Stimulated activated CD4-positive, alpha-beta T cell treated with anti-CD3 and anti-CD28 coated beads, Interleukin-1b, Interleukin-23, amount 100 ng/mL, for 24 hours (primary cell): ENCODE results near the gene POU3F2.
A peak's percentile ranks its signal among the peaks of the same experiment; 100 is the strongest.

Source experiments
- DNase-seq, 4 experiments: peaks; one replicate each; pipeline ENCODE4 v3.0.0-alpha.2; 2020; ENCODE audit warnings: low read depth in 4 of 4, low spot score in 1 of 4

POU3F2 gene

DNA sequence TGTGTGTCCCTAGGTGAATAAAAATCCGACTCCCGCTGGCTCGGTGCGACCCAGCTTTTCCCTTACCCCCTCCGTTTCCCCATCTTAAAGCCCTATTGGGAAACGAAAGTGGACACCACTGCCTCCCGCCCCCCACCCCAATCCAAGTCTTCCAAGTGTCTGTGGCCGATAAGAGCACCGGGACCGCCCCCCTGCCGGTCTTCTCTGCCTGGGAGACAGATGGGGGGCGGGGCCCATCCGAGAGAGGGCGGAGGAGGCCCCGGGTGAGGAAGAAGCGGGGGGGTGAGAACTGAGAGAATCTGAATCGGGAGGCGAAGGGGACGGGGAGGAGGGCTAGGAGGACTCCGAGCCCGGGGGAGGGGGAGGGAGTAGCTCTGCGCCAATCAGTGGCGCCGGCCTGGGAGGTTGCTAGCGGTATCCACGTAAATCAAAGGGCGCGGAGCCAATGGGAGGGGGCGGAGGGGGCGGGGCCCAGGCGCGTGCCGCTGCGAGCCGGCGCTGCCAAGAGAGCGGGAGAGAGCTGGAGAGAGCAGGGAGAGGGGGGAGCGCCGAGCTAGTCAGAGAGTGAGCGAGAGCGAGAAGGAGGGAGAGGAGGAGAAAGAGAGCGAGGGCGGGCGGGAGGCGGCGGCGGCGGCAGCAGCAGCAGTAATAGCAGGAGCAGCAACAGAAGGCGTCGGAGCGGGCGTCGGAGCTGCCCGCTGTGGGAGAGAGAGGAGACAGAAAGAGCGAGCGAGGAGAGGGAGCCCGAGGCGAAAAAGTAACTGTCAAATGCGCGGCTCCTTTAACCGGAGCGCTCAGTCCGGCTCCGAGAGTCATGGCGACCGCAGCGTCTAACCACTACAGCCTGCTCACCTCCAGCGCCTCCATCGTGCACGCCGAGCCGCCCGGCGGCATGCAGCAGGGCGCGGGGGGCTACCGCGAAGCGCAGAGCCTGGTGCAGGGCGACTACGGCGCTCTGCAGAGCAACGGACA, at the start of gene POU3F2:
Gene POU3F2, plus strand, starts transcription at position 515 of the 972 bp plus-strand sequence. Its CDS starts 300 bp downstream, at position 815.
- DNase-seq = peak; percentile 31 to 65 (median 50)

DNA sequence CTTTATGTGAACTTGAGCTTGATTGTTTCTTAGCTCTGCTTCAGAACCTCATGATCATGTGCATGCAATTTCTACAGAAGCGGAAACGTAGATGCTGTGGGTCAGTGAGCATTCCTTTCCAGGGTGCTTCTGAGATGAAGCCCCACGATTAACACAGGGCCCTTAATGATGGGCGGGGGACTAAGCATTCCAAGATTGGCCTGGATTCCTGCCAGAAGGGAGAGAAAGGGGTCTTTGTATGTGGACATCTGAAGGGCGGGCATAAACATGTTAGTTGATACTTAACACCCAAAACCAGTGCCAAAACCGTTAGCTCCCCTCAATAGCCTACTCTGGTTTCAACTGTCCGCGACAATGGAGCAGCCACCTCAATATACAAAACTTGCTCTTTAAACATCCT, 46.9 kb upstream of the POU3F2 start:
- no peak for DNase-seq

DNA sequence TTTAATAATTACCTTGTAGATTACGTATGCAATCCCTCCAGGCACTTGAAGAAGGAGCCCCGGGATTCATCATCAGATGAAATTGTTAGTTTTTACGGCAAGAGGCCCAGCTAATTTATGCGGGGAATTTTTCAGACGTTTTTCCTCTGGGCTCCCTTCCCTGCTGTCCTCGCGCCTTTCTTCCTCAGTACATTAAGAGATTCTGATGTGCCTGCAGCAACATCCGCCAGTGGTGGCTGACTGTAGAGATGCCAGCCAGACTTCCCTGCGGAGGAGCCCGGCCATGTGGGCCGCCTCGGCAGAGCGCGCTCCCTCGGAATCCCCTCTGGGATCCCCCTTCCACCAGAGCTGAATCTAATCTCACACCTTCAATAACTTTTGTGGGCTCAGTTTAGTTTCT, 46.4 kb upstream of the POU3F2 start:
- no peak for DNase-seq

DNA sequence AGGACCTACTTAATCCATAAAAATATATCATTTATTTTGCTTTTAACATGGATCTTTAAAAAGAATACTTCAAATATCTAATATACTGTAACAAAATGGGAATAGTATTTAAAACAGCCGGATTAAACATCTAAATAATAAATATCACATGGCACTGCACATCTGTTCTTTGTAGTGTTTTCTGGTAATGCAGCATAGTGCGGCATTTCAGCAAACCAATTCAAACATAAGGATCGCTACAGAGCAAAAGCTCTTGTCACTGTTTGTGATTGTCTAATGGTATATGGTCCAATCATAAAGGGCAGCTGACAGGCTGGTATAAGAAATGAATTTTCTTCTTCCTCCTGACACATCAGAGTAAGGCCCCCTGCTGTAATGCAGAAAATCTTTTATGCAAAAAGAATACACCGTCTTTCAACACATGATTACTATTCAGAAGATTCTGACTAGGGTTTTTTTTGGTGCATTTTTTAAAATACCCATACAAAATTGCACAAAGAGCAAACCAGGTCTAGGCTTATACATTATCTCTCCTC, 40.0 kb upstream of the POU3F2 start:
- DNase-seq = no peak

DNA sequence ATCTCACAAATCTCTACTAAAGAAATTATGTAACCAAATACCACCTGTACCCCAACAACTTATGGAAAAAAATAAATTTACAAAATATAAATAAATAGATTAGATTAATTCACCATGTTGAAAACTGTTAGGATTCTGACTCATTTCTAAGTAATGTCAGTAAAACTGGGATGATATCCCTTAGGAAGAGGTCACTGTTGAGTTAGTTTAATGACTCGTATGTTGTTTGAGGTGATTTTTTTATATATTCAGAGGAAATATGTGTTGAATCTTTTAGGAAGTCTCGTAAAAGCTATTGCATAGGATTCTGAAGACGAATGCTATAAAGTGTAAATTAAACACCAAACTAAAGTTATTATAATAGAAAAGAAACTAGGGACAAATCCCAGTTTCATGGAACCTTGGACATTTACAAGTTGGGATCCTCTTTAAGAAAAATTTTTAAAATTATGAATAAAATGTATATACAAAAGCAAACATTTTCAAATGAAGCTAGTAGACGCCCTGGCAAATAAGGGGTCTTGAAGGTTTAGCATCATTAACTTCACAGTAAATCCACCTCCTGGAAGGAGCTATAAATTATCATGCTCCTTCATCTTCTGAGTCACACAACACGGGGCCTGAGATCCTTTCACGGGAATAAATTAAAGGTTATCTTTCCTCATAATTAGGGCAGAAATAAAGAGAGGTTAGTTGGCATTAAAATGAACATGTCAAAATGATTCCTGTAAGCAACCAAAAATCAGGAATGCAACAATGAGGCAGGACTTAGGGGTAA, 37.0 kb upstream of the POU3F2 start:
- no peak for DNase-seq

DNA sequence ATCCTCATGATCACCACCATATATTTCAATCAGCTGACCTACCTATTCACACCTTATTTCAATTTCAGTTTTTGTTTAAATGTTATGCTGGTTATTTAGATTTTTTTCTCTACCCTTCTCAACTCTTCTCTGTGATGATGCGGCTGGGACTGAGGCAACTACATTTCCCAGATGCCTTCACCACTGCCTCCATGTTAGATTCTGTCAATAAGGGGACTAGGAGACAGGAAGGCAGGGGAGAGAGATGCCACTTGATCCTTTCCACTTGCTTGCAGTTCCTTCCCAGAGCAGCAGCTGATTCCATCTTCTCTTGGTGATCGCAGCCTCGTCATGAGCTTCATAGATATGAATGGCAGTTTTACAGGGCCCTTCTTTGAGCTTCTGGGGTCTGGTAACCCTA, 33.5 kb upstream of the POU3F2 start:
- DNase-seq = no peak

DNA sequence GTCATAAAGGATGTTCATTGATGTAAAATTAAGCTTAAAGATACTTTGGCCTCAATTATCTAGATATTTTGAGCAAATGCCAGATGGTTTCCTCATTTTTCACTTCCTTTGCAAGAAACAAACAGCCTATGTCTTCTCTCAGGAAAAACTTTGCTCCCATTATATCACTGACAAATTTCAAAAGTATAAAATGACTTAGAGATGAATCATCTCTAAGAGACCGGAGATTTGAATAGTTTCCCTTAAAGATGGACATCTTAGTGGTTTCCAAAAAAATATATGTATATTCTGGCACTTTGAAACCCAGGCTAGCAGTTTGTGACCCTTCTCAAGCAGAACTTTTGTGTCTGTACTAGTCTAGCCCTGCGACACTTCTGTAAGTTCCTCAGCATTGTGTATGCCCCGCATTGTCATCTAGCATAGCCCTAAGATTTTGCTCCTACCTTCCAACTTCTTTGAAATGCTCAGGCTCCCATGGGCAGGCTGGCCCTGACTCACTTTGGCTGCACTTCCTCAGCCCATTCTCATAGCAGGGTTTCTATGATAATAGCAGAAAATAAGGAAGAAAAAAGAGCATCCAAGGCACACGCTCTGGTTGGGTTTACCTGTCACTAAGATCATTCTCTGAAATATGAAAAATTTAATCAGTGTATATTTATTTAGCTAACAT, 25.7 kb upstream of the POU3F2 start:
- no peak for DNase-seq

DNA sequence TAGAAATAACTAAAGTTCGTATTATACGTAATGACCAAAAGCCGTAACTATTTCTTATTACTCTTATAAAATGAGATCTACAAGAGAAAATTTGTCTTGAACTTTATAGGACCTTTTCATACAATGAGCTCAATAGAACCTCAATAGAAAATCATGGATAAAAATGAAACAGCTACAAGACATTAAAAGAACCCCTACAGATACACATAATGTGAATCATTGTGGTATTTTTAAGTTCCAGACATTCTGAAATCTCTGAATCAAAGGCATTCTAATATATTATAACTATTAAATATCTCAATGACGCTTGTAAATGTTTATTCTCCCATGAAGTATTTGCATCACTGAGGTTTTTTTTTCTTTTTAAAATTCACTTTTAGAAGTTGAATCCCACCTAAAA, 22.2 kb upstream of the POU3F2 start:
- DNase-seq = no peak

DNA sequence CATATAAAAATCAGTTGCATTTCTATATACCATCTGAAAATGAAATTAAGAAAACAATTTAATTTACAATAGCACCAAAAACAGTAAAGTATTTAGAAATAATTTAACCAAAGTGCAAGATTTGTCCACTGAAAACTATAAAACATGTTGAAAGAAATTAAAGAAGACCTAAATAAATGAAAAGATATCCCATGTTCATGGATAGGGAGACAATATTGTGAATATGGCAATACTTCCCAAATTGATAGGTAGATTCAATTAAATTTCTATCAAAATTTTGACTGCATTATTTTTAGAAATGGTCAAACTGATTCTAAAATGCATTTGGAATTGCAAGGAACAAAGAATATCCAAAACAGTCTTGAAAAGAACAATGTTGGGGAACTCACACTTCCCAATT, 17.6 kb upstream of the POU3F2 start:
- DNase-seq = no peak

DNA sequence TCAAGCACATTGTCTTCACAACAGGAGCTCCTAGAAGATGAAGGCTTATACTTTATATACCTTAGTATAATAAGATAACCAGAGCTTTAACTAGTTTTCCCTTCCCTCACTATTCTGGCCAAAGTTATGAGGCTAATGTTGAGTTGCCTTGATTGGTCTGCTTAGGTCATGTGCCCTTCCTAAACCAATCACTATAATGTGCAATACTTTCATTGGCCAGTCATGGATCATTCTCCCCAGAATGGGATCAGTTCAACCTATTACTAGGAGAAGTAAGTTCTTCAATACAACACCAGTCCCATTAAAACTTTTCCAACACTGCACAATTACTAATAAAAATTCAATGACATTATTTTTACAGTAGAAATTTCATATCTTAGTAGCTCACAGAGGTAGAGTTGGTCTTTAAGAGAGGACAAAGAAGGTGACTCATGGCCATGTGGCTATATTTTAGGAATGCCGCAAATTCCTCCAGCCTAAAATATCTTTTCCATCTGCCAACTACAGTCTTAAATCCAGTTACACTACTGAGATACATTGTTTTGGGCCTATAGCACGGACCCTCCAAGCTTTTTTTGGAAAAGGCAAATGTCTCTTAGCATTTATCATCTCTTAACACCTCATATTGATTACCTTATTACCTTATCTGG, 12.5 kb upstream of the POU3F2 start:
- no peak for DNase-seq

DNA sequence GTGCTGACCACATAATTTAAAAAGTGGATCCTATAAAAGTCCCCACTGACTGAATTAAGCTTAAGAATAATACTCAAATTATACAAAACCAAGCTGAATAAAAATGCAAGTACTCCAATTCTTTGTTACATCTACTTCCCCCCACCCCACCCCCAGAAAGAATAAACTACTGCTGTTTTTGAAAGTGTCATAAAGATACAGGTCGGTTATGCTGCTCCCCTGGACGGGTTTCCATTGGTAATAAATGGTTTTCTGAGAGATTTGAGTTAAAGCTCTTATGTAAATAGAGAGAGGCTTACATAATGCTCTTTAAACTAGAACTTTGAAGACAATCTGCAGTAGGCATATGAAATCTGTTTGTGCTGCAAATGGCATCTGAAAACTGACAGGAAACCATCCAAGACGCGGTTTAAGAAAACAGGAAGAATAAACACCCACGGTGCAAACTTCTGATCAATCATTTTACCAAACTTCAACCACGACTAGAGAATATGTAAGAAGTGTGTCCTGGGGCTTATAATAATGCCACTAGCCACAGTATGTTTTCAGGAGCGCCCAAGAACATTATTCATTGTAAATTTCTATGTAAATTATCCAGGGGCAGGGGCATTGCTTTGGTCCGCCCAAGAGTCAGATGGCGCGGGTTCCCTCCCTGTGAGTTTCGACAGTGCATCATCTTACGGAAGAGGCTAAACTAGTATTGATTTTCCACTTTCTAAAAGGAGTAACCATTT, 10.8 kb upstream of the POU3F2 start:
- no peak for DNase-seq

DNA sequence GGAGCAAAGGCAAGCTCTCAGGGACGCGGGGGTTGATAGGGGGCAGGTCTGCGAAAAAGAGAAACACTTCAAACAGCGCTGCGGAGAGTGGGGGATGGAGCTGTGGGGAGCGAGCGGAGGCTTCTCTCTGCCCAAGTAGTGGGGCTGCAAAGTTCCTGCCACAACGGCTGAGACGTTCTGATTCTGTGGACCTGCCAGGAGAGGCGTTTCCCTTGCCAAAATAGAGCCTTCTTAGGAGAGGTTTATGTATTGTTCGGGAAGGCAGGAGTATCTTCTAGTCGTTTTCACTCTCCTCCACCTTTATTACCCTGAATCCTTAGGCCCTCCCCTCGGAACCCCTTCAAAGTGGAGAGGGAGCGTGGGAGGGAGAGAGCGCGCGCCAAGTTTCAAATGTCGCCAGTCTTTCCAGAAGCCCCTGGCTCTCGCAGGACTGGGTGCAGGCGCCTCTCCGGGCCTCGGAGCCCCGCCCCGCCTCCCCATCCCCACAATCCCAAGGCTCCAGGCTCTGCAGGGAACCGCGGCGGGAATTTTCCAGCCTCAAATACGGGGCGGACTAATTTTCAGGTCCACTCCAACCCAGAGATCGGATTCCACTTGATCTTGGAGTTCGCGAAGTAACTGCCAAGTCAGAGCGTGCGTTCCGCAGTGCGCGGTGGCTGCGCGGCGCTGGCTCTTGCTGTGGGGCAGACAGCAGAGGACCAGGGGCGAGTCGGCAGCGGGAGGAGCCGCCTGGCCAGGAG, 10.0 kb upstream of the POU3F2 start:
- no peak for DNase-seq

DNA sequence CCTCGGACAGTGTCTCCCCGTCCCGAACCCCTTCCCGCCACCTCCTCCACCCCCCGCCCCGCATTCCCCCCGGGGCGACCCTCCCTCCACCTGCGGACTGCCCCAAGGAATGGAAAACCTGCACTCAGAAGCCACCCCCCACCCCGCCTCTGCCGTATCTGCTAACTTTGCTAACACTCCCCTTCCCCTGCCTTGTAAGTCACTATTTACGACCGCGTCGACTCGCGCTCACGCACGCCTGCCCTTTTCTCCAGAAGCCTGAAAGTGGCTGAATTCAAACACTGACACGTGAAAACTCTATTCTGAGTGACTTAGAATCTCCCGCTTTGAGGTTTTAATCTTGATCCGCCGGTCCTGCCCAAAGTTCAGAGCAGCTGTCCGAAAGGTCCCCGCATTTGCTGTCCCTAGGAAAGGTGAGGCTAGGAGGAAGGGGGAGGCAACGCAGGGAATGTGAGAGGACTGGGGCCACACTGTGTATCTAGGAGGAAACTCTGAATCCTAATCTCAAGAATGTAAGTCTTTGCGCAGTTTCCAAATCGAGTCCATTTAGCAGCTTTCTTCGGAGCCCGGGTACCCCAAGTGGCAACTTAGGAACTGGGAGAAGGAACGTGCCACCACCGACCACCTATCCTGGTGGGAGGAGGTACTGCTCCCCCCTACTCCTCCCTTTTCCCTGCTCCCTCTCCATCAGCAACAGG, 9.3 kb upstream of the POU3F2 start:
- no peak for DNase-seq

DNA sequence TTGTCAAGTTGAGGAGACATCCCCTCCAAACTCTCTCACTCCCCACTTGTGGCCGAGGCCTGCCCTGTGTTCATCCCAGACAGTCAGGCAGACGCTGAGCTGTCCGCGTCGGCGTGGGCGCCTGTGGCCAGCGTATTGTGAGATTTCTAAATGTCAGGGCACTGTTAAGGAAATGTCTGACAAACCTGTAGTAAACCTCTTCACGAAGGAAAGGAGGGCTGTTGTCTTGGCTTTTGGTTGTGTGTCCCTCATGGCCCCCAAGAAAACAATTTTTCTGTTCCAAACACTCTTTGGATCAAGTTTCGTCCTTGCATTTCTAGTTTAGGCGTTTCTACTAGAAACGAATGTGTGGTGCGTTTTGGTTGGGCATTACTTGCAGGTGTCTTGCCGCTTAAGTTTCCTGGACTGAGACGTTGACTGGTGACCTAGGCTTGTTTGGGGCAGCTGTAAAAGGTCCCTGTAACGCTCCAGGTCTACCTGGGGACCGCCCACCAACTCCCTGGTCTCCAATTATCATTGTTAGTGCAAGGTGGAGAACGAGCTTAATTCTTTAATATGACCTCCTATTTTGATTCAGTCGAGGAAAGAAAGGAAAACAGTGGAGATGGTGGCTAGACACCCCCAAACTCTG, 8.7 kb upstream of the POU3F2 start:
- DNase-seq = no peak

DNA sequence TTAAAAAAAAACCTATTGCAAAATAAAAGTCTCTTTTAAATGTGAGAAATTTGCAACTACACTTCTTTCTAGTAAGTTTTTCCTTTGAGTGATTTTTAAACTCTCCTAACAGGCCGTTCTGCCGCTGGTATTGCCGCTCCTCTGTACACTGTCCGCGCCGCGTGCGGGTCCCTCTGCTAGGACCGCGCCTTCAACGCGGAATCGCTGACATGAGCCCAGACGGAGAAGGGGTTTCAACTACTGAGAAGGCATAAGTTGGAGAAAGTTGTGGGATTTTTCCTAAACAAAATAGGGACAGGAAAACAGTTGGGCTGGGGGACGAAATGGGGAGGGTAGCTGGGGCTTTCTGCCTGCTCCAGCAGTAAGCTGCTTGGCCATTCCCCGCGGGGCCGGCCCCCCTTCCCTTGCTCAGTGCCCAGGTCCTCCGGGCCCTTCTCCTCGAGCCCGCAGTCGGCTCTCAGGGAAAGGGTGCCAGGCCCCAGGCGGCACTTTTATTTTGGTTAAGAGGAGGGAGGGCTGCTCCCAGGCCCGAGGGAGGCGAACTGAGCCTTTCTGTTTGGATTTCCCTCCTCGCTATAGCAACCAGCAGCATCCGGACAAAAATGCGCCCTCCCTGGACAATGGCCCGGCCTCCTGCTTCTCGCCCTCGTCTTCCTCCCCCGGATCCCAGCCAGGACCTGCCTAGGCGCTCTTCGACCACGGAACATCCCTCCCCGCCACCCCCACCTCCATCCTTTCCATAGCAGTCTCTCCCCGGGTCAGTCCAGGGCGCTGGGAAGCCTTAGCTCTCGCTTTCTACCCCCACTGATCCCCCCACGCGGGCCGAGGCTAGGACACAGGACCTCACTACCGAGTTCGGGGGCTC, 6.8 kb upstream of the POU3F2 start:
- DNase-seq = no peak

DNA sequence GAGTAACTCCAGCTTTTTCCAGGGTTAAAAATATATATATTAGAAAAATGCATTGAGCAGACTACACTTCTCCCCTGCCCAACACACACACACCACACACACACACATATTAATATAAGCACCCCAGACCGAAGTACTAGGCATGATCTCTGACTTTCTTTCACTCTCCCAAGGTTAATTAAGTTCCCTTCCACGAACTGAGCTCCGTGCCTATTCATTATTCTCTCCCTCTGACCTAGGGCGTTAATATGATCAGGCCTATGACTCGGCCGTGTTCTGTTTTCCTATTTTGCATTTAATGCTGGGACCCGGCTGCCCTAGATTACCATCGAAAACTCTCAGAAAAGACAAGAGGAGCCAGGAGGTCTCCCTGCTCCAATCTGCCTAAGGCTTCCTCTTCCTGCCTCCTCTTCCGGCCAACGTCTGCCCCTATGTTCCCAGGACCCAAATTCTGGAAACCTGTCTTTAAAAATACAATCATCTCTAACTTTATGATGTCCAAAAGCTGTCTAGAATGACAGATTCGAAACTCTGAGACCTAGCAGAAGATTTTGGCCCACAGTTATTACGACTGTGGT, 6.1 kb upstream of the POU3F2 start:
- DNase-seq = no peak

DNA sequence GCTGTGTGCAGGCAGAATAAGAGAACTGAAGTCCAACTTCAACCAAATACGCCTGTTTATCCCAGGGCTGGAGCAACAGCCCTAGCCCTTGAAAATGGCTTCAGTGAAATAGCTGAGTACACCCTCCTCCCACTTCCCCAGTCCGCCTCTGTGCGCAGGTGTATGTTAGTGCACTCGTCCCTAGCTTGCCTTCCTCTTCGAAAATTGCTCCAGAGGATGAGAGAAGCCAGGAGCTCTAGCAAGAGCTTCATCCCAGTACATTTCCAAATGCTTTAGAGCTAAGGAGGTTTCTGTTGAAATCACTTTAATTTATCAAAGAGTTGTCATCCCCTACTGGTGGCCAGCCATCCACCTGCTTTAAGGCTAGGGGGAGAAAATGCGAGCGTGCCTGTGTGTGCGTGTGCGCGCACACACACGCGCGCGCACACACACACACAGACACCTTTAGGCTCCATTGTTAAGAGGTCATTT, 5.4 kb upstream of the POU3F2 start:
- no peak for DNase-seq
